Measurements from ENCODE around the gene ODF4.
"Not testable (repeated sequence)": the region's sequence is repeated elsewhere in the genome, so short reads cannot be mapped to it uniquely, and the experiment has no call there.

ODF4 gene

DNA sequence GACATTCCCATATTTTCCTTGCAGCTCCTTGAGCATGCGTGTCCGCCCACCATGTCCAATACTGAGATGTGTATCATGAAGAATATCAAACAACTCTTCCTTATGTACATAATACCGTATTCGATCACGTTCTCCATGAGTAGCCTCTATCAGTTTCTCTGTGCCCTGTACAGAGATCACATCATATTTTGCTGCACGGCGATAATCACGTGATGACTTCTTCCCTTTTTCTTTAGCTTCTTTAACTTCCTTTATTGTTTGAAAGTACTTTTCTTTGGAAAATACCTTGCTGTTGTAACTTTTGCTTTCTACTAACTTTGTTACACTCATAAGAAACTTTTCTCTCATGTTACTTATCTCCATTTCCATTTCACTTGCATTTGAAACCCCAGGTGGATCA lies 30.3 kb downstream of the ODF4 start:
- DNase-seq (ENCODE audit: low spot score) = no peak

GRCh38 chr17:8371786-8372185 lies 32.1 kb downstream of the ODF4 start:
- DNase-seq (ENCODE audit: low spot score) = no peak

DNA sequence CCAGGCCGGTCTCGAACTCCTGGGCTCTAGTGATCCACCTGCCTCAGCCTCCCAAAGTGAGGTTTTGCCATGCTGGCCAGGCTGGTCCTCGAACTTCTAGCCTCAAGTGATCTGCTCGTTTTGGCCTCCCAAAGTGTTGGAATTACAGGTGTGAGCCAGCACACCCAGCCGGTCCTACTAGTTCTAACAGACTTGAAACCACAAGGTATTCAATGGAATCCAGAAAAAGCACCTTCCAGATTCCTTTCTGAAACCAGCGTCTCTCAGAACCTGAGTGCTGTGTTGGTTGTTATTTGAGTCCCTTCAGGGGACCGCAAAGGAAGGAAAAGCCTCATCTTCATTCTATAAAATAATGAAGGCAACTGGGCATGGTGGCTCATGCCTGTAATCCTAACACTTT lies 32.8 kb downstream of the ODF4 start:
- no peak for DNase-seq (ENCODE audit: low spot score)

- DNase-seq (ENCODE audit: low spot score) = not testable (repeated sequence)
Measured at GRCh38 chr17:8373856-8374255, 34.2 kb downstream of the ODF4 start.

DNA sequence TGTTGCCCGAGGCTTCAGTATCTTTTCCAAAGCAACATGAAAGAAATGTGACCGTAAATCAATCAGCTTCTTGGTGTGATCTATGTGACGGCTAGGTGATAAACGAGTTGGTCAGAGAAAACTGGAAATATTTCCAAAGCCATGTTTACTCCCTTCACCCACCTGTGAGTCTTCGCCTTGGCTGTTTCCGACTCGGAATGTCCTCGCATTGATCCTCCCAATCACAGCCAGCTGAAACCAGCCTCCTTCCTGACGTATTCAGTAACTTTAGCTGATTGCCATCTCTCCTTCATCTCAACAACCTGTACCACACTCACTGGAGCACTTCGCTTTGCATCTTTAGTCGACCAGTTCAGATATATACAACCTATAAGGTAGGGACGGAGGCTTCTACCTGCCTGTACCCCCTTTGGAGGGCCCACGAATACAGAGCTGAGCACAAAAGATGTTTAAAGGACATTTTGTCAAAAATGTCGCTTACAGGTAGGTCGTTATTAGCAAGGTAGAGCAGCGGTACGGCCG lies 36.2 kb downstream of the ODF4 start:
- no peak for DNase-seq (ENCODE audit: low spot score)

DNA sequence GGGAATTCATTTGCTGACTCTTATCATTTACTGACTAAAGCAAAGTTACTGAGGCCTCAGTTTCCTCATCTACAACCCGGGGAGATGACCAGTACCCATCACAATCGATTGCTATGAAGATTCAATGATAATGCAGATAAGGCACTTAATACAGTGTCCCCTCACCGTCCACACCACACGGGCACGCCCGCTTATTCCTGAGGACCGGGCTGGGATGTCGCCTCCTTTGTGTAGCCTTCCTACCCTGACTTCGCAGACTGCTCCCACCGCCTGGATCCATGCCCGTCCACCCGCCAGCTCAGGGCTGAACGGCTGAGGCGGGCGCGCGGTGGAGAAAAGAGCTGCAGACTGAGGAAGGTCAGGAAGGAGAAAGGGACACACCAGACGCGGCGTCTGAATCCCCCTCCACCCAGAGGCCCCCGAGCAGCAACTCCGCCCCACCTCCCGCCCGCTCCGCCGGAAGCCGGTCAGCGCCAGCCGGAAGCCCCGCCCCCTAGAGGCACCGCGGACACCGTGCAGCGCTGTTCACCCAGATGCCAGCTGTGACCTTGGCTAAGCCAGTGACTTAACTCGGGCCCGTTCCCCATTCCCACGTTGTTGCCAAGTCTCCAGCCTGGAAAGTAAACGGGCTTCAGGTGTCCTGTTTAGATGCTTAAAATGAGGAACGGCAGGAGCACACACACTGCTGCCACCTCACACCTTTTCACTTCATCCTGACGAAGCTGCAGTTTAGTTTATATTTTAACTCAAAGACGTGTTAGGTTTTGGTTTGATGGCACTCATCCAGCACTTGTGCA lies 36.8 kb downstream of the ODF4 start, which contains the start of gene KRABD2:
TSS of gene KRABD2 (minus strand) at position 434 of the 797 bp plus-strand sequence.
- DNase-seq (ENCODE audit: low spot score) = peak; percentile 87

GRCh38 chr17:8377422-8377821 lies 37.8 kb downstream of the ODF4 start:
- no peak for DNase-seq (ENCODE audit: low spot score)

GRCh38 chr17:8378117-8378516 lies 38.5 kb downstream of the ODF4 start:
- not testable (repeated sequence) for DNase-seq (ENCODE audit: low spot score)

DNA sequence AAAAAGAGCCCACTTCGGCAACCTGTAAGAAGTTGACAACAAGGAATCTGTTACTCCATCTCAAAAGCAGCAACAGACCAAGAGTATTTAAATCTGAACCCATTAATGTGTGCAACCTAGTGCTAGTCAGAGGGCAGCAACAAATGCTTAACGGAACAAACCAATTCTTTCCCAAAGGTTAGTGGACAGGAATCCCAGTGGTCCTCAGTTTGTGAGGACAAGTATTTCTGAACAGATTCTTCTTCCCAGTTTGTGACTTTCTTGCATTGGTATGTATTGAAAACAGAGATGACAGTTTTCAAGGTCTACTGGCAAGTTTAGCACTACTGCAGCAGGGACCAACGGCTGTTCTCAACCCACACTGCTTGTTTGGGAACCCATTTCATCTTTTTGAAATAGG lies 40.4 kb downstream of the ODF4 start:
- DNase-seq (ENCODE audit: low spot score) = no peak

DNA sequence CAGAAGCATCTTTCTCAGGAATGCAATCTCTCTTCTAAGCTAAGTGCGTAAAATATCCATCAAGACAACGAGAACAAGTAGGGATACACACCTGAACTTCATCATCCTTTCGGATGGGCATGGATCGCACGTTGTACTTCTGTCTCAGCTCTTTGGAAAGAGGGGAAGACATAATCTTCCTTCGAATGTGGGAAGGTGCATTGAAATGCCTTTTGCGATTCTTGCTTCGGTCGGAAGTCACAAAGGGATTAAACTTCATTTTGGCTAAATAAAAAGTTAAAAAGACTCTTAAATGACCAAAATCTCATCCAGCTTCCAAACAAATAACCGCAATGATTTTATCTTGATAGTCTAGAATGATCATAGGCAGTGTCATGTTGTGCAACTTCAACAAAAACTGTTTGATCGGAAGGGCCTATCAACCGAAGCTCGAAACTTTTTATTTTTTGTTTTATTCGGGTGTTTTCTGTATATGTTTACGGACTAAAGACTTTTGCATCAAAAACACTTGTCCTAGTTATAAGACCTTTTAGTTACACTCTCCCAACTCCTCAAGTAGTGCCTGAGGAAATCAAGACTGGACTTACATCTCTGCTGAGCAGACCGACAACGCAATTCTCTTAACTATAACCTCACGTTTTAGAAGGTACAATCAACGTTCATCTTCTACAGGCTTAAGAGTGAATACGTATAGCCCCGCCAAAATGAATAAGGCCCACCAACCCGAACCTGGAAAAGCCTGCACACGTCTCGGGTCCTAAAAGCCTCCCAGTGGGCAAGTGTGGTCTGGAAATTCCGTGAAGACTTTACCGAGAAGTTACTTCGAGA lies 42.6 kb downstream of the ODF4 start:
- no peak for DNase-seq (ENCODE audit: low spot score)

DNA sequence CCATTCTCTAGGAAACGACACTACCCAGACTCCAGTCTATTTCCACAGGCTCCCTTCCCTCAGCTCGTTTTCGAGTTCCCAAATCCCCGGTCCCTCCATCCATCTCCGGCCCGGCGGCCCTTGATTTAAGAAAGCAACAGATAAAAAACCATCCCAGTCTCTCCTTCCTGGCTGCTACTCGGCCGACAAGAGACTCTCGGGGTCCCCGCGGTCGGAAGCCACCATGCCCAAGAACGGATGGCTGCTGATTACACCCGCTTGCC lies 43.2 kb downstream of the ODF4 start:
- no peak for DNase-seq (ENCODE audit: low spot score)

- peak; percentile 97 for DNase-seq (ENCODE audit: low spot score)
Measured at GRCh38 chr17:8383143-8383822, 43.6 kb downstream of the ODF4 start, which contains the start of gene RPL26. TSS of gene RPL26 (minus strand) at chr17:8383193. CDS start at chr17:8382310, 883 bp downstream.

GRCh38 chr17:8384801-8385378 lies 45.2 kb downstream of the ODF4 start:
- no peak for DNase-seq (ENCODE audit: low spot score)

DNA sequence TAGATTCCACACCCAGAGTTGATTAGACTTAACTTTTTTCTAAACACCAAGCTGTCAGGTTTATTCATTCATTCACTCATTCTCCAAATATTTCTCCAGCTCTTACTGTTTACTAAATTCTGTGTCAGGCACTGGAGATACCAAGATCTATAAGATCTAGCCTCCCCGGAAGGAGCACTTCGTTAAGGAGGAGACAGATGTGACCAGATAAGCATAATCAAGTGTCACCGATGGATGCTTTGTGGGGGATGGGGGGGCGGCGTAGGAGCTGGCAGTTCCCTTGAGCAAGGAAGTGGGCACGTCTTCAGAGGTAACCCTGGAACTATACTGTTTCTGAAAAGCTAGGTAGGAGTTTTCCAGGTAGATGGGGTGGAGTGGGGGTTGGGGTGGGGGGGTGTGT lies 47.2 kb downstream of the ODF4 start:
- DNase-seq (ENCODE audit: low spot score) = no peak

DNA sequence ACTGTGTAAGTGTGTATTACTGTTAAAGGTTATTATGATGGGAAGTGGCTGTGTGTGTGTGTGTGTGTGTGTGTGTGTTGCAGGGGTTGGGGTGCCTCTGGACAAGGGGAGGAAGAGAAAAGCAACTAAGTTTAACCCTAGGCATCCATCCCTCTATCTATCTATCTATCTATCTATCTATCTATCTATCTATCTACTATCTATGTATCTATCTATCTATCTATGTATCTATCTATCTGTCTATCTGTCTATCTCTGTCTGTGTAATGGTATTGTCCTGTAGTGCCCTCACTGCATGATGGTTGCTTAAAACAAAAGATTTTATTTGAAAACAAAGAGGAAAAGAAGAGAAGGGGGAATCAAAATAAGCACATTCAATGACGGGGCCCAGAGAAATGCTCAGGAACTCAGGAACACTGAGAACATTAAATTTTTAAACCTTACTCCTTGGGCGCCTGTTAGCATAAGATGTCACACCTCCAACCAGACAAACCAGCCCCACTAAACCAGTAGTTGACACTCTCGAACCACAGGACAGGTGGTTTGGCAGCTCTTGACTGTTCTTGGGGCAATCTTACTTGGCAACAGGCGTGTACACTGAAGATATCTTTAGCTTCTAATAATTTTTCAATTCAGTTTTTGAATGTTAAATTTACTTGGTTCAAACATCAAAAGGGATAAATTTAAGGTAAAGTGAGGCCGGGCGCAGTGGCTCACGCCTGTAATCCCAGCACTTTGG lies 48.4 kb downstream of the ODF4 start:
- peak; percentile 43 for DNase-seq (ENCODE audit: low spot score)

DNA sequence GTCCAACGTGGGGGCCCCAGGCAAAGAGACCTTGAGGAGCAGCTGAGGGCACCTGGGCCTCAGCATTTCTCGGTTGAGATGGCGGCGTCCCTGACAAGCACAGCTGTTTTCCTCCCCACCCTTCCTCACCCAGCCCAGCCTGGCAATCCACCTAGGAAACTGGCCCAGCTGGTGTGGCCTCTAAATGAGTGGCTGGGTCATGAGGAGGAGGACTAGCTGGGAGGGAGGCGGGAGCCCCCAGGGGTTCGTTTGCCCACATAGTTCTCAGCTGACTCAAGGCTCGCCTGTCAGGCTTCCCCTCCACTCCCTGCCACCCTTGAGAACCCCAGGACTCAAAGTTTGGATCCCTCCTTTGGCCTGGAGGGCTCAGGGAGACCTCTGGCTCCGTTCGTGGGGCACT lies 52.1 kb downstream of the ODF4 start:
- no peak for DNase-seq (ENCODE audit: low spot score)

DNA sequence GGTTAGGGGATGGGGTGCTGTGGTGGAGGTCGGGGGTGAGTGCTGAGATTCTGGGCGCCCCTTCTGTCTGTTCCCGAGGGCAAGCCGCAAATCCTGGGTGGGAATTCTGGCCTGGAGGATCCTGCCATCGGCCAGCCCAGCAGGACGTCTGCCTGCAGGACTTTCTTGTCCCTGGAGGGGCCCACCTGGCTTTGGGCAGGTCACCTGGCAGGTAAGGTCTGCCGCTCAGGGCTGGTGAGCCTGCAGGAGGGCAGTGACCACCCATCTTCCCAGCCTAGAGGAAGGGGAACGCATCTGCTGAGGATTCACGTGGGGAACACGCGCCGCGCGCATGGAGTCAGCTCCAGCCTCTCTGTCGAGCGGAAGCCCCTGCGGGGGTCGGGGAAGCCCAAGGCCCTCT lies 52.6 kb downstream of the ODF4 start:
- no peak for DNase-seq (ENCODE audit: low spot score)

DNA sequence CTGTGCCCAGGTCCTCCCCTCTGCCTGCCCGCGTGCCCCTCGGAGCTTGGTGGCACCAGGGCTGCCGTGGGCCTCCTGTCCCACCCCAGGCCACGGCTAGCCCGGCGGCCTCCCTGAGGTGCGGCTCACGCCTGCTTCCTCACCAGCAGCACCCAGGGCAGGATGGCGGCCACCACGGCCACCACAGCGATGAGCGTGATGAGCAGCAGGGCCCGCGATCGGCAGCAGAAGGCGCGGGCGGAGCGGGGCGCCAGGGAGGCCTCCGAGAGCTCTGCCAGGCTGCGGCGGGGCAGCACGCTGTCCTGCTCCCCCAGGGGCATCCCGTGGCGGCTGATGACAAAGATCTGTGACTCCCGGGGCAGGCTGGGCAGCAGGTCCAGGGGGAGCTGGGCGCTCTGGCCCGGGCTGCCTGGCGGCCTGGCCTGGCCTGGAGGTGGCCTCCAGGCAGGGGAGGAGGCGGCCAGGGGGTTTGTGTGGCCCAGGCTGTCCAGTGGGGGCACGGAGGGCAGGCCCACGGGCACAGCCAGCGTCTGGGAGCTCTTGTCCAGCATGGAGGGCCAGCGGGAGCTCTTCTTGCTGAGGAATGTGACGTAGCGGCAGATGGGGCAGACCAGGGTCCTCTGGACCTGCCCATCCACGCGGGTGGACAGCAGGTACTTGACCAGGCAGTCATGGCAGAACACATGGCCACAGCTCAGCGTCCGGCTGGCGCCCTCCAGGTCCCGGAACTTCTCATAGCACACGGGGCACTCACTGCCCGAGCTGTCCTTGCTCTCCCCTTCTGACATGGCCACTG lies 53.2 kb downstream of the ODF4 start:
- DNase-seq (ENCODE audit: low spot score) = no peak

DNA sequence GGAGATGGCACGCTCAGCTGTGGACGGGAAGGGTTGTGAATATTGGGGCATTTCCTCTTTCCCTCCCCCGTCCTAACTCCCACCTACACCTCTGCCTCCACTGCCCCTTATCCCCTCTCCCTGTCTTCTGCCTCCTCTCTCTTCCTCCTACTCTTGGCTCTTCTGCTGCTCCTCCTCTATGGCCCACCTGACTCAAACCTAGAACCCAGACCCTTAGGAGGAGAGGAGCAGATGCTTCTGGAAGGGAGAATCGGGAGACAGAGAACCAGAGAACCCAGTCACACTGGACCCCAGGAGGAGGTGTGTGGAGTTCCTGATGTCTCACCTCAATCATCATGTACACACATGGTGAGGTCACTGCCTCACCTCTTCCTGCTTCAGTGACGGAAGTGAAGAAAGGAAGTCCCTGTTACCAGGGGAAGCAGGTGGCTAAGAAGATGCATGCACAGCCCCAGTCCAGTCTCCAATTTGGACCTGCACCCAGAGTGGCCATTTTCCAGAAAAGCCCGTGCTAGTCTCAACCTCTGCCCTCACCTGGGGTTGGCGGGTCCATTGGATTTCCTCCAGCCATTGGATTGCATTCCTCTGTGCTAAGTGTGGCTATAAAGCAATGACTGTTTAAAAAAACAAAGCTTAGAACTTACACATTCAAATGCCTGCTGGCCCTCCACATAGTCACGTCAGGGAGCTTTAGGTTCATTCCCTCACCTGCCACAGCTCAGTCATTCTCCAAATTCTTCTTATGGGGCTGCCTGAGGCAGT lies 54.0 kb downstream of the ODF4 start:
- peak; percentile 49 for DNase-seq (ENCODE audit: low spot score)

GRCh38 chr17:8394497-8394896 lies 54.9 kb downstream of the ODF4 start:
- DNase-seq (ENCODE audit: low spot score) = not testable (repeated sequence)
